Measurements from ENCODE around the gene CD38. TPM values are rescaled to one million over a fixed set of nuclear protein-coding genes. Genes with fewer than 3 reads are reported as not detected.
"Not testable (repeated sequence)": the region's sequence is repeated elsewhere in the genome, so short reads cannot be mapped to it uniquely, and the experiment has no call there.

CD38 gene
- total RNA-seq, 1 donor from 2014 or later: 1.0 TPM

GRCh38 chr4:15799701-15800100 is 21.6 kb downstream of the CD38 start:
- H3K9me3 Mint-ChIP-seq (ENCODE audit: unreplicated experiment): no peaks in the 10 kb centered on the region
- TF ChIP-seq CTCF (IDR thresholded peaks at IDR 0.05; ENCODE audit: insufficient read depth, low read depth, low read length) (no peak), EZH2 (IDR thresholded peaks at IDR 0.05; ENCODE audit: insufficient read depth, low read length) (no peak)
- H3K79me2 ChIP-seq (ENCODE audit: insufficient read depth, low read length): no peaks in the 10 kb centered on the region
- H3K4me2 ChIP-seq (ENCODE audit: low read length): no peak overlapping the region
- no peaks in the 10 kb centered on the region for H3K9me3 ChIP-seq (ENCODE audit: insufficient read depth, low read depth, low read length)
- no peak overlapping the region for H3K4me3 Mint-ChIP-seq (ENCODE audit: unreplicated experiment)
- no peak overlapping the region for H3K4me3 ChIP-seq (ENCODE audit: insufficient read depth, low read depth, low read length)
- H3K36me3 Mint-ChIP-seq (ENCODE audit: low read depth, unreplicated experiment): no peaks in the 10 kb centered on the region
- H3K4me1 Mint-ChIP-seq (ENCODE audit: low read depth, unreplicated experiment): peaks cover 4% of the 10 kb centered on the region
- no peak overlapping the region for H2AFZ ChIP-seq (ENCODE audit: low read depth, low read length)
- no peaks in the 10 kb centered on the region for H3K27me3 Mint-ChIP-seq (ENCODE audit: low read depth, unreplicated experiment)
- no peak overlapping the region for H3K27ac Mint-ChIP-seq (ENCODE audit: unreplicated experiment)
- H3K4me1 ChIP-seq (ENCODE audit: insufficient read depth, low read length): no peaks in the 10 kb centered on the region
- FAIRE-seq (peak; percentile 43), DNase-seq (ENCODE audit: low read depth) (no peak)
- H3K9ac ChIP-seq (ENCODE audit: low read length): no peak overlapping the region
- H3K27me3 ChIP-seq (ENCODE audit: insufficient read depth, low read length): no peaks in the 10 kb centered on the region
- no peaks in the 10 kb centered on the region for H4K20me1 ChIP-seq (ENCODE audit: insufficient read depth, low read length)
- H3K36me3 ChIP-seq (ENCODE audit: insufficient read depth, low read length): no peaks in the 10 kb centered on the region
- no peak overlapping the region for H3K27ac ChIP-seq (ENCODE audit: low read depth, low read length)

- not testable (repeated sequence) for H3K27ac ChIP-seq (ENCODE audit: low read depth, low read length); H3K4me1 Mint-ChIP-seq (ENCODE audit: low read depth, unreplicated experiment); H3K4me1 ChIP-seq (ENCODE audit: insufficient read depth, low read length); H3K36me3 Mint-ChIP-seq (ENCODE audit: low read depth, unreplicated experiment); H4K20me1 ChIP-seq (ENCODE audit: insufficient read depth, low read length); H3K9me3 ChIP-seq (ENCODE audit: insufficient read depth, low read depth, low read length); H3K9ac ChIP-seq (ENCODE audit: low read length); H3K4me3 Mint-ChIP-seq (ENCODE audit: unreplicated experiment); DNase-seq (ENCODE audit: low read depth); FAIRE-seq; H3K79me2 ChIP-seq (ENCODE audit: insufficient read depth, low read length); H3K27me3 ChIP-seq (ENCODE audit: insufficient read depth, low read length); H3K4me2 ChIP-seq (ENCODE audit: low read length); H3K27me3 Mint-ChIP-seq (ENCODE audit: low read depth, unreplicated experiment); H2AFZ ChIP-seq (ENCODE audit: low read depth, low read length); H3K9me3 Mint-ChIP-seq (ENCODE audit: unreplicated experiment); H3K4me3 ChIP-seq (ENCODE audit: insufficient read depth, low read depth, low read length); H3K36me3 ChIP-seq (ENCODE audit: insufficient read depth, low read length); H3K27ac Mint-ChIP-seq (ENCODE audit: unreplicated experiment)
These were observed 24.4 kb downstream of the CD38 start for GRCh38 chr4:15802497-15802896.

- H3K9me3 Mint-ChIP-seq (ENCODE audit: unreplicated experiment): no peaks in the 10 kb centered on the region
- Histone ChIP-seq H3K4me3 (ENCODE audit: insufficient read depth, low read depth, low read length) (no peak overlapping the region), H3K4me1 (ENCODE audit: insufficient read depth, low read length) (no peaks in the 10 kb centered on the region), H3K79me2 (ENCODE audit: insufficient read depth, low read length) (no peaks in the 10 kb centered on the region), H3K27me3 (ENCODE audit: insufficient read depth, low read length) (no peaks in the 10 kb centered on the region), H3K4me2 (ENCODE audit: low read length) (no peak overlapping the region), H3K27ac (ENCODE audit: low read depth, low read length) (no peak overlapping the region), H3K9me3 (ENCODE audit: insufficient read depth, low read depth, low read length) (no peaks in the 10 kb centered on the region), H3K9ac (ENCODE audit: low read length) (no peak overlapping the region), H3K36me3 (ENCODE audit: insufficient read depth, low read length) (no peaks in the 10 kb centered on the region), H4K20me1 (ENCODE audit: insufficient read depth, low read length) (no peaks in the 10 kb centered on the region), H2AFZ (ENCODE audit: low read depth, low read length) (no peak overlapping the region)
- TF ChIP-seq EZH2 (IDR thresholded peaks at IDR 0.05; ENCODE audit: insufficient read depth, low read length) (no peak), CTCF (IDR thresholded peaks at IDR 0.05; ENCODE audit: insufficient read depth, low read depth, low read length) (peak; percentile 94)
- no peak overlapping the region for H3K27ac Mint-ChIP-seq (ENCODE audit: unreplicated experiment)
- DNase-seq (ENCODE audit: low read depth) (peak; percentile 38), FAIRE-seq (peak; percentile 65)
- peaks cover 3% of the 10 kb centered on the region for H3K4me1 Mint-ChIP-seq (ENCODE audit: low read depth, unreplicated experiment)
- H3K4me3 Mint-ChIP-seq (ENCODE audit: unreplicated experiment): no peak overlapping the region
- no peaks in the 10 kb centered on the region for H3K36me3 Mint-ChIP-seq (ENCODE audit: low read depth, unreplicated experiment)
- H3K27me3 Mint-ChIP-seq (ENCODE audit: low read depth, unreplicated experiment): peaks cover 6% of the 10 kb centered on the region
These were observed 27.7 kb downstream of the CD38 start for GRCh38 chr4:15805583-15806517.

Data from astrocyte (in vitro differentiated cells and primary cell).